H1 (cell line): ENCODE results near the gene COL6A1. TPM values are rescaled to one million over a fixed set of nuclear protein-coding genes. Genes with fewer than 3 reads are reported as not detected.

Experiments
- BRCA1 ChIP-seq: IDR thresholded peaks from 2 replicates; pipeline ENCODE4 v1.6.1; 2012; ENCODE audit warnings: low read depth, low read length, improper control_type of control experiment
- CREB1 ChIP-seq: IDR thresholded peaks from 2 replicates; pipeline ENCODE4 v1.6.1; 2012; ENCODE audit warnings: inconsistent platforms
- E2F6 ChIP-seq: IDR thresholded peaks from 2 replicates; pipeline ENCODE4 v1.6.1; 2012; ENCODE audit warnings: inconsistent platforms
- EZH2 ChIP-seq: fragments of 200-600 bp; sonication (generic); IDR thresholded peaks from 2 replicates; pipeline ENCODE4 v1.7.1; 2012; ENCODE audit warnings: low read depth, mild to moderate bottlenecking, moderate library complexity, low read length, inconsistent platforms; ENCODE audit not compliant: severe bottlenecking
- HDAC2 ChIP-seq, 2 experiments: fragments of 300-600 bp in 1 of 2; sonication (generic) in 1 of 2; IDR thresholded peaks; 2 replicates each; pipeline ENCODE4 v1.6.1; 2011 to 2012; ENCODE audit warnings: low read depth in 2 of 2, low read length in 2 of 2, mild to moderate bottlenecking in 2 of 2, moderate library complexity in 2 of 2, borderline replicate concordance in 1 of 2, inconsistent platforms in 1 of 2
- HDAC6 ChIP-seq: IDR thresholded peaks from one replicate; pipeline ENCODE4 v1.7.1; 2012; ENCODE audit warnings: low read depth, mild to moderate bottlenecking, inconsistent platforms, low read length, moderate library complexity
- KDM1A ChIP-seq: fragments of 200-600, 300-600 bp; sonication (generic); IDR thresholded peaks from 2 replicates; pipeline ENCODE4 v1.7.1; 2016; ENCODE audit warnings: mild to moderate bottlenecking, low read length, borderline replicate concordance
- MAFK ChIP-seq: IDR thresholded peaks from 2 replicates; pipeline ENCODE4 v1.6.1; 2012; ENCODE audit warnings: low read depth, mild to moderate bottlenecking, improper control_type of control experiment, low read length
- POLR2AphosphoS5 ChIP-seq: IDR thresholded peaks from 2 replicates; pipeline ENCODE4 v1.6.1; 2011; ENCODE audit warnings: low read depth, low read length
- RFX5 ChIP-seq: IDR thresholded peaks from 2 replicates; pipeline ENCODE4 v1.6.1; 2011; ENCODE audit warnings: low read depth, low read length, improper control_type of control experiment, borderline replicate concordance
- SAP30 ChIP-seq: fragments of 300-600 bp; sonication (generic); IDR thresholded peaks from 2 replicates; pipeline ENCODE4 v1.7.1; 2012; ENCODE audit warnings: low read length, moderate library complexity, mild to moderate bottlenecking, inconsistent platforms; ENCODE audit not compliant: insufficient read depth, insufficient replicate concordance
- SIN3A ChIP-seq, 2 experiments: IDR thresholded peaks in 1 of 2; conservative IDR thresholded peaks in 1 of 2; 2 replicates each; pipeline ENCODE4 v1.6.1; 2011 to 2012; ENCODE audit warnings: low read length in 2 of 2, improper control_type of control experiment in 1 of 2, low read depth in 1 of 2, mild to moderate bottlenecking in 1 of 2
- SIRT6 ChIP-seq: IDR thresholded peaks from one replicate; pipeline ENCODE4 v1.7.1; 2012; ENCODE audit warnings: low read length, inconsistent platforms
- SP1 ChIP-seq: IDR thresholded peaks from 2 replicates; pipeline ENCODE4 v1.6.1; 2011; ENCODE audit warnings: low read depth, low read length
- SP2 ChIP-seq: IDR thresholded peaks from 2 replicates; pipeline ENCODE4 v1.6.1; 2012; ENCODE audit warnings: mild to moderate bottlenecking, low read length, inconsistent platforms
- SP4 ChIP-seq: IDR thresholded peaks from 2 replicates; pipeline ENCODE4 v1.6.1; 2012; ENCODE audit warnings: low read length, inconsistent platforms
- TEAD4 ChIP-seq: IDR thresholded peaks from 2 replicates; pipeline ENCODE4 v1.6.1; 2012; ENCODE audit warnings: low read depth, low read length, inconsistent platforms, mixed read lengths
- YY1 ChIP-seq: IDR thresholded peaks from 2 replicates; pipeline ENCODE4 v1.6.1; 2011; ENCODE audit warnings: low read depth, mild to moderate bottlenecking, low read length
- polyA plus RNA-seq, 7 experiments: library from polyadenylated mRNA; depleted of rRNA in 3 of 7; stranded (reverse) in 5 of 7; unstranded in 2 of 7; fragments of >200 nt in 5 of 7; fragments of 200-250 nt in 2 of 7; gene quantifications; 1 replicate in 5 of 7; 2 replicates in 1 of 7; 4 replicates in 1 of 7; pipeline versions ENCODE4 v1.2.1 to v1.2.3, GENCODE V29; 2011 to 2013; ENCODE audit warnings: missing spikeins in 2 of 7, mixed read lengths in 2 of 7
- total RNA-seq: library from RNA; stranded (reverse); fragmentation: NEBNext Ultra II Directional; extraction: Animal tissue kit (Norgen Biotek cat#: 25700); gene quantifications from 2 replicates; pipeline ENCODE4 v1.2.1, GENCODE V29; 2021
- TF ChIP-seq, protein P1 (sequence below), 3 experiments: IDR thresholded peaks; 1 replicate in 2 of 3; 2 replicates in 1 of 3; pipeline versions ENCODE4 v1.5.1 to v1.6.1; 2011; ENCODE audit warnings: low read length in 3 of 3, mild to moderate bottlenecking in 3 of 3, inconsistent platforms in 2 of 3, low read depth in 1 of 3, moderate library complexity in 1 of 3; ENCODE audit not compliant: insufficient read depth in 1 of 3; ENCODE audit errors: control extremely low read depth in 1 of 3

The COL6A1 gene
- total and polyA plus RNA-seq, 2 of the 8 experiments (the other 6 are each of a cell fraction or from before 2014, with no cell fraction given) = 100 to 115 TPM

DNA sequence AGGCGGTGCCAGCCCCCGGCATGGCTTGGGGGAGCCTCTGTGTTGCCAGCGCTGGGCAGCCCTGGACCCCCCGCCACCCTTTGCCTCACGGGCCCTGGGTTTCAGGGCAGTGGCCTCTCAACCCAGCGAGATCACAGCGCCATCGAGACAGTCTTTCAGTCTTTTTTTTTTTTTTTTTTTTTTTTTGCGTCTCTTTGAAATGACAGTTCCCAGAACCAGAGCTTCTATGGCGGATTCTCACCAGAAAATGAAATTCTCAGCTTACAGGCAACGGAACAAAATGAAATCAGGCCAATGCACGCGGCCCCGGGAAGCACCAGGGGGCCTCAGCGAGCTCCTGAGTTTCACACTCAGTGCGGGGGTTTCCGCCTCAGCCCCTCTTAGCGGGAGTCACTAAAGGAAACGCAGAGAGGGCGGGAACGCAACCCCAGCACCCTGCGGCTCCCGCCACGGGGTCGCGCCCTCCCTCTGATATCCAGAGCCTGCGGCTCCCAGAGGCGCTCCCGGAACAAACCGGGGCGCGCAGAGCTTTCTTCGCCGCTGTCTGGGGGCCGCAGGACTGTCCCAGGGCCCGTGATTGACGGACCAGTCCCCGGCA lies 8.0 kb upstream of the COL6A1 start (continued):
- TF ChIP-seq BRCA1 (no peak), KDM1A (no peak), POLR2AphosphoS5 (no peak), E2F6 (peak; percentile 75), SIN3A (conservative IDR thresholded peaks at IDR 0.05 in 1 of 2, IDR thresholded peaks at IDR 0.05 in 1 of 2; ENCODE audit: low read depth in 1 of 2, low read length in 2 of 2) (peak in 1 of 2 experiments; percentile 57; a peak in 1 of 4 replicates), TEAD4 (no peak), SP4 (no peak), CREB1 (no peak), SP2 (no peak), EZH2 (no peak), YY1 (no peak), SAP30 (peak; percentile 59), RFX5 (no peak), HDAC6 (no peak), SIRT6 (no peak), HDAC2 (IDR thresholded peaks at IDR 0.05; ENCODE audit: borderline replicate concordance in 1 of 2, low read depth in 2 of 2, low read length in 2 of 2) (no peak; a peak in 2 of 4 replicates), SP1 (no peak), MAFK (no peak)
- TF ChIP-seq, protein P1, sequence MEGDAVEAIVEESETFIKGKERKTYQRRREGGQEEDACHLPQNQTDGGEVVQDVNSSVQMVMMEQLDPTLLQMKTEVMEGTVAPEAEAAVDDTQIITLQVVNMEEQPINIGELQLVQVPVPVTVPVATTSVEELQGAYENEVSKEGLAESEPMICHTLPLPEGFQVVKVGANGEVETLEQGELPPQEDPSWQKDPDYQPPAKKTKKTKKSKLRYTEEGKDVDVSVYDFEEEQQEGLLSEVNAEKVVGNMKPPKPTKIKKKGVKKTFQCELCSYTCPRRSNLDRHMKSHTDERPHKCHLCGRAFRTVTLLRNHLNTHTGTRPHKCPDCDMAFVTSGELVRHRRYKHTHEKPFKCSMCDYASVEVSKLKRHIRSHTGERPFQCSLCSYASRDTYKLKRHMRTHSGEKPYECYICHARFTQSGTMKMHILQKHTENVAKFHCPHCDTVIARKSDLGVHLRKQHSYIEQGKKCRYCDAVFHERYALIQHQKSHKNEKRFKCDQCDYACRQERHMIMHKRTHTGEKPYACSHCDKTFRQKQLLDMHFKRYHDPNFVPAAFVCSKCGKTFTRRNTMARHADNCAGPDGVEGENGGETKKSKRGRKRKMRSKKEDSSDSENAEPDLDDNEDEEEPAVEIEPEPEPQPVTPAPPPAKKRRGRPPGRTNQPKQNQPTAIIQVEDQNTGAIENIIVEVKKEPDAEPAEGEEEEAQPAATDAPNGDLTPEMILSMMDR (IDR thresholded peaks at IDR 0.05; ENCODE audit: control extremely low read depth in 1 of 3, insufficient read depth in 1 of 3, low read depth in 1 of 3, low read length in 3 of 3) = peak in 2 of 3 experiments; percentile 20 to 45; a peak in 2 of 4 replicates
